ENCODE data around the gene NARS2.
"Not testable (repeated sequence)": the region's sequence is repeated elsewhere in the genome, so short reads cannot be mapped to it uniquely, and the experiment has no call there.

NARS2 gene

GRCh38 chr11:78539506-78539905, 35.2 kb downstream of the NARS2 start:
- no peak for DNase-seq

GRCh38 chr11:78536933-78537332, 37.7 kb downstream of the NARS2 start:
- no peak for DNase-seq

- no peak for DNase-seq
Measured at GRCh38 chr11:78535920-78536319, 38.7 kb downstream of the NARS2 start.

DNA sequence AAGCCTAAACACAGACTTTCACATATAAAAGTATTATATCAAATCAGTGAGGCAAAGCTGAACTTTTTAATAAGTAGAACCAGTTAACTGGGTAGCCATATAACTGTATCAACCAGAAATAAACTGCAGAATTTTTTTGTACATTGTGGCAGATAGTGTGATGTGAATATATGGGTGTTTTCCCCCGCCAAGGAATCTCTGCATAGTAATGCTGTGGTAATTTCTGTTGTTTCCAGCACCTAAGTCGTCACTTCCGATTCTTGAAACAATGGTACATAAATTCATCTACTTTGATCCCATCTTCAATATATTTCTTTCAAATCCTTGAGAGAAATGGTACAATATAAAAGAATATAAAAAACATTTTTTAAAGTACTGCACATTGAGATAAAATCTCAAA, 39.6 kb downstream of the NARS2 start:
- DNase-seq = no peak

GRCh38 chr11:78533399-78533798, 41.3 kb downstream of the NARS2 start:
- no peak for DNase-seq

- DNase-seq = no peak
Measured at GRCh38 chr11:78532991-78533390, 41.7 kb downstream of the NARS2 start.

GRCh38 chr11:78526497-78527146, 48.0 kb downstream of the NARS2 start:
- DNase-seq = no peak

DNA sequence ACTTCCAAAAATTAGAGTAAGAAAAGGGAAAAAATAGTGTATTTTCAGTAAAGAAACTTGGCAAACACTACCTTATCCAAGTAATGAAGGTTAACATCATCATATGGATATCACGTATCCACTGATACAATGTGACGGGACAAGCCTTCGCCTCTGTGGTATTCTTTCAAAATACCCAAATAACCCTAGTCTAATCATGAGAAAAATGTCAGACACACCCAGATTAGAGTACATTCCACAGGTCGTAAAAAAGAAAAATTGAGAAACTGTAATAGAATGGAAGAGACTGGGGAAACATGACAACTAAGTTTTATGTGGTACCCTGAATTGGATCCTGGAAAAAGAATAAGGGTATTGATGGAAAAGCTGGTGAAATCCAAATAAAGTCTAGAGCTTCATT, 48.9 kb downstream of the NARS2 start:
- DNase-seq = no peak

GRCh38 chr11:78520230-78520629, 54.4 kb downstream of the NARS2 start:
- DNase-seq = no peak

DNA sequence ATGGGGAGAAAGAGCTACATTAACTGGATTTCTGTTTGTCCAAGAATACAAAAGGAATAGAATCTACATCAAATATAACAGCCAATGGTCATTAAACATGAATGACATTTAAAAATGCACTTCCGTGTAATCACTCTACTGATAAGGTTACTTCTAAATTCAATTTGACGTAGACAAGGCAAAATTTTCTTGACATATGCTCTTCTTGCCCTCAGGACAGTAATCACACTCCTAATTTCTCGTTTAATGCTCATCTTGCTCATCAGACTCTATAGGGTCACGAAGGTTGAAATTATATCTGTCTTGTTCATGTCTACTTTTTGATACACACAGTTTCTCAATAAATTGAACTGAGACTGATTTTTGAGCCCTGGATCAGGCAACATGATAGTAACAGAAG, 58.4 kb downstream of the NARS2 start:
- DNase-seq = no peak

- DNase-seq = no peak
Measured at GRCh38 chr11:78514922-78515502, 59.7 kb downstream of the NARS2 start.

DNA sequence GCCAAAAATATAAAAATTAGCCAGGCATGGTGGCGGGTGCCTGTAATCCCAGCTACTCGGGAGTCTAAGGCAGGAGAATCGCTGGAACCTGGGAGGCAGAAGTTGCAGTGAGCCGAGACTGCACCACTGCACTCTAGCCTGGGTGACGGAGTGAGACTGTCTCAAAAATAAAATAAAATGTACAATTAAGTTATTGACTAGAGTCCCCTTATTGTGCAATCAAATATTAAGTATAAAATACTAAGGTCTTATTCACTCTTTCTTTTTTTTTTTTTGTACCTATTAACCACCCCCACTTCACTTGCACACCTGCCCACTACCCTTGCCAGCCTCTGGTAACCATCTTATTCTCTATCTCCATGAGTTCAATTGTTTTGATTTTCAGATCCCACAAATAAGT, 61.6 kb downstream of the NARS2 start:
- DNase-seq = not testable (repeated sequence)

DNA sequence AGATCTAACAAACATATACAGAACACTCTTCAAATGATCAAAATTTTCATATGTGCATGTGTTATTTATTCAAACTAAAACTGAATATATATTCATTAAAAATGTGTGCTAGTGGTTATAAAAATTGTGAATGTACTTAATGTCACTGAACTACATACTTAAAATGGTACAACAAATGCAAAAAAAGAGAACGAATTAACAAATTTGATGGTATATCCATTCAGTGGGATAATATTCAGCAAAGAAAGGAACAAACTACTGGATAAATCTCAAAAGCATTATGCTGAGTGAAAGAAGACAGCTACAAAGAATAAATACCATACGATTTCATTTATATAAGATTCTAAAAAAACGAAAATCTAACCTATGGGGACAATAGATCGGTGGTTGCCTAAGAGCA, 64.1 kb downstream of the NARS2 start:
- DNase-seq = no peak

DNA sequence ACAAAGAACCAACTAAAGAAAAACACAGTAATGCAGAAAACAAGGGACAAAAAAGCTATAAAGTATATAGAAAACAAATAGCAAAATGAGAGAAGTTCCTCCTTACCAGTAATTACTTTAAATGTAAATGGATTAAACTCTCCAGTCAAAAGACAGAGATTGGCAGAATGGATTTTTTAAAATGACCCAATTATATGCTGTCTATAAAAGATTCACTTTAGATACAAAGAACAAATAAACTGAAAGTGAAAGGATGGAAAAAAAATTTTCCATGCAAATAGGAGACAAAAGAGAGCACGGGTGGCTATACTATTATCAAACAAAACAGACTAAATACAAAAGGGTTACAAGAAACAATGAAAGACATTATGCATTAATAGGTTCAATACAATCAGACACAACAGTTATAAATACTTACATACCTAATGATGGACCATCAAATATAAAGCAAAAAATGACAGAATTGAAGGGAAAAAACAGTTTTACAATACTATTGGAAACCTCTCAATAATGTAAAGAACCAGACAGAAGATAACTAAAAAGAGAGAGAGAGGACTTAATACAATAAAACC, 64.6 kb downstream of the NARS2 start:
- no peak for DNase-seq

- DNase-seq = no peak
Measured at GRCh38 chr11:78504708-78505107, 70.0 kb downstream of the NARS2 start.

DNA sequence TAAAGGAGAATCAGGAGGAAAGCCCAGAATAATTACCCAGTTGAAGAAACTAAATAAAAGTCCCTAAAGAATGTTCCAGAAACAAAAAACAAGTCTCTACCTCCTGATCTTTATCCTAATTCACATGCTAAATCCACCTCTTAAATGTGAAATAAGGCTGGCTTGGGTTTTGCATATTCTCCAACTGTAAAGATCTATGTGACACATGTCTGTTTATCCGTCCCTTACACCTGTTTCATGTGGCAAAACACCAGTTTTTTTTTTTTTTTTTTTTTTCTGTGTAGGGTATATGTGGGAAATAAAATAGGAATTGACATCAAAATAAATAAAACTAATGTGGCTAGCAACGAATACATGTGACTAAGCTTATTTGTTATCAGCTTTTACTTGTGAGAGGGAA, 70.5 kb downstream of the NARS2 start:
- DNase-seq = no peak

GRCh38 chr11:78499971-78500370, 74.7 kb downstream of the NARS2 start:
- DNase-seq = no peak

DNA sequence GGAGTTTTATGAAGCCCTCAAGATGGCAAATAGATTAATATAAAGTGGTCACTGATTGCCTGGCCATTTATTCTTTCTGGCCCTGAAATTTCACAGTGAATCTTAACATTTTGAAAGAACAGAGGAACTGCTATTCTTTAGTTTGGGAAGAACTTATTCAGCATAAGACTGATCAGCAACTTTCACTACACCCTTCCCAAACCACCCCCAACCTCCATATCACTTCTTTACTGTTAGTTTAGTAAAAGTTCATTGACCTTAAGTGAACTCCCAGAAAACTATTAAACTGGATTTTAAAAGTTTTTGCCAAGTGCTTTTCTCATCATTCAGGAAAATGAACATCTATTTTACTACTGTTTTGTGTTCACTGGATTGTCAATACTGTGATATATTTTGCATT, 77.4 kb downstream of the NARS2 start:
- DNase-seq = no peak

DNA sequence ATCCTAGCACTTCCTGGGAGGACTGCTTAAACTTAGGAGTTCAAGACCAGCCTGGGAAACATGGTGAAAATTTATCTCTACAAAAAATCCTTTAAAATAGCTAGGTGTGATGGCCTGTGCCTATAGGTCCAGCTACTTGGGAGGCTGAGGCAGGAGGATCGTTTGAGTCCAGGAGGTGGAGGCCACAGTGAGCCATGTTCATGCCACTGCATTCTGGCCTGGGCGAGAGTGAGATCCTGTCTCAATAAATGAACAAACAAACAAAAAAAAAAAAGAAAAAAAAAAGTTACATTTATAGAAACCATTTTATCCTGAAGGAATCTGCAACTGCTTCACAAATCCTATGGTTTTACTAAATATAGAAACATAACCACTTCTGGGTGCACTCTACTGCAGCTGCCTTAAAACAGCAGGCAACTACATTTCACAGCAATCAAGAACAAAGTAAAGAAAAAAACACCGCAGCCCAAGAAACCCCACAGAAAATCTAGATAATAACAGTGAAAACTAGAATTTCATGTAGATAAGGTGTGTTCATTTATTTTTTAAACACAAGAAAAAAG, 81.2 kb downstream of the NARS2 start:
- DNase-seq = no peak

DNA sequence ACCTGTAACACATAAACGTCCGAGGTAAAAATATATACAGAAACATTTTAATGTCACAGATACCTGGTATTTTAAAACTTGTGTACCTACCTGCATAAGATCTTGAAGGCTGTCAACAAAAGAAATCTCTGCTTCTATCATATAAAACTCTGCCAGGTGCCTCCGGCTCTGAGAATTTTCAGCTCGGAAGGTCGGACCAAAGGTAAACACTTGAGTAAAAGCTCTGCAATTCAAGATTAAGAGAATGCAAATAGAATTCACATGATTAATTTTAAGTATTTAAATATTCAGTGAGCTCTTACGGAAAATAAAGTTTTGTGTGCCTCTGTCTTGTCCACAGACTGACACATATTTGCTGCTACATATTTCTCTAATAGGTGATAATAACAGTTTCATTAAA, 81.7 kb downstream of the NARS2 start:
- DNase-seq = no peak

GRCh38 chr11:78489184-78489583, 85.5 kb downstream of the NARS2 start:
- no peak for DNase-seq

GRCh38 chr11:78478536-78478935, 96.1 kb downstream of the NARS2 start:
- DNase-seq = no peak

- DNase-seq = no peak
Measured at GRCh38 chr11:78476066-78476465, 98.6 kb downstream of the NARS2 start.

GRCh38 chr11:78474451-78474850, 100.2 kb downstream of the NARS2 start:
- DNase-seq = no peak

- no peak for DNase-seq
Measured at GRCh38 chr11:78472905-78473304, 101.8 kb downstream of the NARS2 start.
